H1 (cell line): ENCODE data around the gene THAP11. TPM values are rescaled to one million over a fixed set of nuclear protein-coding genes. Genes with fewer than 3 reads are reported as not detected.

ENCODE experiments used
- ATF2 ChIP-seq: IDR thresholded peaks from 2 replicates; pipeline ENCODE4 v1.6.1; 2012; ENCODE audit warnings: low read length, inconsistent platforms
- polyA plus RNA-seq, 7 experiments: library from polyadenylated mRNA; depleted of rRNA in 3 of 7; stranded (reverse) in 5 of 7; unstranded in 2 of 7; fragments of >200 nt in 5 of 7; fragments of 200-250 nt in 2 of 7; gene quantifications; 1 replicate in 5 of 7; 2 replicates in 1 of 7; 4 replicates in 1 of 7; pipeline versions ENCODE4 v1.2.1 to v1.2.3, GENCODE V29; 2011 to 2013; ENCODE audit warnings: missing spikeins in 2 of 7, mixed read lengths in 2 of 7
- total RNA-seq: library from RNA; stranded (reverse); fragmentation: NEBNext Ultra II Directional; extraction: Animal tissue kit (Norgen Biotek cat#: 25700); gene quantifications from 2 replicates; pipeline ENCODE4 v1.2.1, GENCODE V29; 2021

The THAP11 gene
- total and polyA plus RNA-seq, 2 of the 8 experiments (the other 6 are each of a cell fraction or from before 2014, with no cell fraction given) = 50.8 to 54.8 TPM

GRCh38 chr16:67886387-67886786 is 44.3 kb downstream of the THAP11 start (continued):
- no peak for TF ChIP-seq ATF2
